Smooth muscle cell (in vitro differentiated cells): Measurements from ENCODE around the gene SHKBP1. TPM values are rescaled to one million over a fixed set of nuclear protein-coding genes. Genes with fewer than 3 reads are reported as not detected.

Source experiments
- DNase-seq: peaks from one replicate; lab custom pipeline; 2025; ENCODE audit not compliant: unreplicated experiment; lab: John Stamatoyannopoulos, UW
- H2AFZ ChIP-seq: fragments of 200-600 bp; sonication (generic); 2 replicates; pipeline ENCODE4 v1.6.0; 2016; ENCODE audit warnings: antibody characterized with exemption, low read depth, mild to moderate bottlenecking
- H3F3A ChIP-seq: fragments of 200-600 bp; sonication (generic); 2 replicates; pipeline ENCODE4 v1.6.0; 2017; ENCODE audit warnings: antibody characterized with exemption, low read depth
- H3K27ac ChIP-seq: fragments of 200-600 bp; sonication (generic); 2 replicates; pipeline ENCODE4 v1.5.1; 2016; ENCODE audit warnings: low read depth, mild to moderate bottlenecking
- H3K27me3 ChIP-seq: fragments of 200-600 bp; sonication (generic); 2 replicates; pipeline ENCODE4 v1.6.1; 2016; ENCODE audit warnings: low read depth, mild to moderate bottlenecking
- H3K36me3 ChIP-seq: fragments of 200-600 bp; sonication (generic); 2 replicates; pipeline ENCODE4 v1.5.1; 2016; ENCODE audit warnings: low read depth
- H3K4me1 ChIP-seq: fragments of 200-600 bp; sonication (generic); 2 replicates; pipeline ENCODE4 v1.5.1; 2016; ENCODE audit warnings: low read depth
- H3K4me2 ChIP-seq: fragments of 200-600 bp; sonication (generic); 2 replicates; pipeline ENCODE4 v1.6.0; 2016; ENCODE audit warnings: mild to moderate bottlenecking
- H3K4me3 ChIP-seq: fragments of 200-600 bp; sonication (generic); 2 replicates; pipeline ENCODE4 v1.5.1; 2016; ENCODE audit warnings: mild to moderate bottlenecking
- H3K79me2 ChIP-seq: fragments of 200-600 bp; sonication (generic); 2 replicates; pipeline ENCODE4 v1.6.0; 2016; ENCODE audit warnings: low read depth, mild to moderate bottlenecking
- H3K9ac ChIP-seq: fragments of 200-600 bp; sonication (generic); 2 replicates; pipeline ENCODE4 v1.6.0; 2016; ENCODE audit warnings: low read depth
- H3K9me3 ChIP-seq: fragments of 200-600 bp; sonication (generic); replicated peaks from 2 replicates; pipeline ENCODE4 v1.5.1; 2016; ENCODE audit warnings: low read depth
- H4K20me1 ChIP-seq: fragments of 200-600 bp; sonication (generic); 2 replicates; pipeline ENCODE4 v1.6.0; 2016; ENCODE audit warnings: low read depth
- WGBS: methylation state at CpG from one replicate; pipeline ENCODE4 v1.1.7; 2016; ENCODE audit warnings: low lambda C conversion rate; 5-methylcytosine and 5-hydroxymethylcytosine counted together
- polyA plus RNA-seq: library from polyadenylated mRNA; unstranded; fragments of >200 nt; fragmentation: Nextera tagmentation; extraction: Ambion mirVana; gene quantifications from 2 replicates; pipeline ENCODE4 v1.2.1, GENCODE V29; 2016
- total RNA-seq: library from RNA; depleted of rRNA; stranded (reverse); fragments of >200 nt; gene quantifications from 2 replicates; pipeline ENCODE4 v1.2.3, GENCODE V29; 2014
- TF ChIP-seq, protein P1 (sequence below): fragments of 200-600 bp; sonication (generic); IDR thresholded peaks from 2 replicates; pipeline ENCODE4 v1.5.1; 2017; ENCODE audit warnings: borderline replicate concordance, mild to moderate bottlenecking, antibody characterized with exemption; ENCODE audit not compliant: insufficient read depth, poor library complexity, severe bottlenecking

Gene SHKBP1
- total and polyA plus RNA-seq, 2 experiments from 2014 or later, result 40.9 to 90.8 TPM

DNA sequence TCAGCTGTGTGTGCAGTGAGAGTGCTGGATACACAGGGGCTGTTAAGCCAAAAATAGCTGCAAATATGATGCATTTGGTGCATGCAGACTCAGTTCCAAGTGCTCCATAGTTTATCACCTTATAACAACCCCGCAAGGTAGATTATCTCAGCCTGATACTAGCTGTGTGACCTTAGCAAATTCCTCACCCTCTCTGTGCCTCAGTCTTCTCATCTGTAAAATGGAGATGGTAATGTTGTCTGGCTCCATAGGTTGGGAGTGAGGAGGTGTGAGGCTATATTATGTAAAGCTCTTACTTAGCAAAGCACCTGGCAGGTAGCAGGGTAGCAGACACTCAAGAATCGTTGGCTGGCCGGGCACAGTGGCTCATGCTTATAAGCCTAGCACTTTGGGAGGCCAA lies 23.8 kb upstream of the SHKBP1 start:
- H3K36me3 ChIP-seq, result no peaks in the 10 kb centered on the region
- H3K4me2 ChIP-seq, result no peak overlapping the region
- H3K4me1 ChIP-seq, result no peaks in the 10 kb centered on the region
- no peak for DNase-seq
- no peaks in the 10 kb centered on the region for H3F3A ChIP-seq
- WGBS, result 91% methylated on average over 3 of the region's 3 CpGs
- H3K27me3 ChIP-seq, result peaks cover 57% of the 10 kb centered on the region
- H2AFZ ChIP-seq, result no peak overlapping the region
- H3K27ac ChIP-seq, result no peak overlapping the region
- no peaks in the 10 kb centered on the region for H4K20me1 ChIP-seq
- H3K79me2 ChIP-seq, result no peaks in the 10 kb centered on the region
- H3K9ac ChIP-seq, result no peak overlapping the region
- H3K4me3 ChIP-seq, result no peak overlapping the region
- H3K9me3 ChIP-seq, result no peaks in the 10 kb centered on the region
- TF ChIP-seq, protein P1, sequence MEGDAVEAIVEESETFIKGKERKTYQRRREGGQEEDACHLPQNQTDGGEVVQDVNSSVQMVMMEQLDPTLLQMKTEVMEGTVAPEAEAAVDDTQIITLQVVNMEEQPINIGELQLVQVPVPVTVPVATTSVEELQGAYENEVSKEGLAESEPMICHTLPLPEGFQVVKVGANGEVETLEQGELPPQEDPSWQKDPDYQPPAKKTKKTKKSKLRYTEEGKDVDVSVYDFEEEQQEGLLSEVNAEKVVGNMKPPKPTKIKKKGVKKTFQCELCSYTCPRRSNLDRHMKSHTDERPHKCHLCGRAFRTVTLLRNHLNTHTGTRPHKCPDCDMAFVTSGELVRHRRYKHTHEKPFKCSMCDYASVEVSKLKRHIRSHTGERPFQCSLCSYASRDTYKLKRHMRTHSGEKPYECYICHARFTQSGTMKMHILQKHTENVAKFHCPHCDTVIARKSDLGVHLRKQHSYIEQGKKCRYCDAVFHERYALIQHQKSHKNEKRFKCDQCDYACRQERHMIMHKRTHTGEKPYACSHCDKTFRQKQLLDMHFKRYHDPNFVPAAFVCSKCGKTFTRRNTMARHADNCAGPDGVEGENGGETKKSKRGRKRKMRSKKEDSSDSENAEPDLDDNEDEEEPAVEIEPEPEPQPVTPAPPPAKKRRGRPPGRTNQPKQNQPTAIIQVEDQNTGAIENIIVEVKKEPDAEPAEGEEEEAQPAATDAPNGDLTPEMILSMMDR, result no peak

DNA sequence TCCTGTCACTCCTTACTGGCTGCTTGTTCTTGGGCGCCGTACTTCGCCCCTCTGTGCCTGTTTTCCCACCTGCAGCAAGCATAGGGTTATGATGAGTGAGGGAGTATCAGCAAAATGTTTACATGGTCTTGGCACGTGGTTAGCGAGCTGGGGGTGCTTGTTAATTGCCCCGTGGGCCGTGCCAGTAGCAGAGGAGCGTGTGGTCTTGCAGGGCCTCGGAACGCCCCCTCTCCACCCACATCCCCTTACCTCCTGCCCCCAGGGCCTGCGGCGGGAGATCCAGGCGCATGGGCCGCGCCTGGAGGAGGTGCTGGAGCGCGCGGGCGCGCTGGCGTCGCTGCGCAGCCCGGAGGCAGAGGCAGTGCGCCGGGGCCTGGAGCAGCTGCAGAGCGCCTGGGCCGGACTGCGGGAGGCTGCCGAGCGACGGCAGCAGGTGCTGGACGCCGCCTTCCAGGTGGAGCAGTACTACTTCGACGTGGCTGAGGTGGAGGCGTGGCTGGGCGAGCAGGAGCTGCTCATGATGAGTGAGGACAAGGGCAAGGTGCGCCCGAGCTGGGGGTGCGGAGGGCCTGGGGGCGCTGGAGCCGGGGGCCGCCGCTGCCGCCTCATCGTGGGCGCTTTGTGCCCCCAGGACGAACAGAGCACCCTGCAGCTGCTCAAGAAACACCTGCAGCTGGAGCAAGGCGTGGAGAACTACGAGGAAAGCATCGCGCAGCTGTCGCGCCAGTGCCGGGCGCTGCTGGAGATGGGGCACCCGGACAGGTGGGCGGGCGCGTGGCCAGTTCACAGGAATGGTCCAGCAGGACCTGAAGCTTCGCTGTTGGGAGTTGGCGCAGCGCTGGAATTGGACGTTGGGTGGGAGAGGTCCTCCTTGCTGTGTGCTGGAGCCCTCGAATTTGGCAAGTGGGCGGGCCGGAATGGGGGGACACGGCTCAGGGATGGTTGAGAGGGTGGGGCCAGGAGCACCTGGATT lies 22.5 kb upstream of the SHKBP1 start:
- no peak for DNase-seq
- TF ChIP-seq, protein P1, result no peak
- H2AFZ ChIP-seq, result no peak overlapping the region
- H3F3A ChIP-seq, result no peaks in the 10 kb centered on the region
- H3K4me3 ChIP-seq, result no peak overlapping the region
- no peaks in the 10 kb centered on the region for H3K36me3 ChIP-seq
- no peak overlapping the region for H3K4me2 ChIP-seq
- no peak overlapping the region for H3K9ac ChIP-seq
- peaks cover 51% of the 10 kb centered on the region for H3K27me3 ChIP-seq
- H4K20me1 ChIP-seq, result no peaks in the 10 kb centered on the region
- H3K4me1 ChIP-seq, result no peaks in the 10 kb centered on the region
- no peaks in the 10 kb centered on the region for H3K9me3 ChIP-seq
- WGBS, result 42% methylated on average over 32 of the region's 69 CpGs
- H3K79me2 ChIP-seq, result no peaks in the 10 kb centered on the region
- H3K27ac ChIP-seq, result no peak overlapping the region

DNA sequence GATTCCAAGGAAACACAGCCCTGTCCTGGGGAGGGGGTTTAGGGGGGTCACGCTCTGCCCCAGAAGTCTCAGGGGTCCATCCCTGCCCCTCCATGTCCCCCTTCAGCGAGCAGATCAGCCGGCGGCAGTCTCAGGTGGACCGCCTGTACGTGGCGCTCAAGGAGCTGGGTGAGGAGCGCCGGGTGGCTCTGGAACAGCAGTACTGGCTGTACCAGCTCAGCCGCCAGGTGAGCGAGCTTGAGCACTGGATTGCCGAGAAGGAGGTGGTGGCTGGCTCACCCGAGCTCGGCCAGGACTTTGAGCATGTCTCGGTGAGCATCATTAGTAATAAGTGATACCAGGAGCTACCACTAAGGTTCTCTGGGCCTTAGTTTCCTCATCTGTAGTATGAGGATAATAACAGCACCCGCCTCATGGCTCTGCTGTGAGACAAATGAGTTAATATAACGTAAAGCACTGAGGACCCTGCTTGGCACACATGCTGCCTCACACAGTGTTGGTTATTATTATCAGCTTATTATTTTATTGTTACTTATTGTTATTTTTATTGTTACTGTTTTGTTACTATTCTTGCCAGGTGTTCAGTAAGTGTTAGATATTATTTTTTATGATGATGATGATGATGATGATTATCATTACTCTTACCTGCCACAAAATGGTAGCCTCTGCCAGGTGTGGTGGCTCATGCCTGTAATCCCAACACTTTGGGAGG lies 20.5 kb upstream of the SHKBP1 start:
- no peaks in the 10 kb centered on the region for H3F3A ChIP-seq
- H4K20me1 ChIP-seq, result no peaks in the 10 kb centered on the region
- no peaks in the 10 kb centered on the region for H3K79me2 ChIP-seq
- no peak overlapping the region for H3K27ac ChIP-seq
- WGBS, result 82% methylated on average over 17 of the region's 17 CpGs
- peaks cover 52% of the 10 kb centered on the region for H3K27me3 ChIP-seq
- H2AFZ ChIP-seq, result no peak overlapping the region
- no peaks in the 10 kb centered on the region for H3K4me1 ChIP-seq
- H3K36me3 ChIP-seq, result no peaks in the 10 kb centered on the region
- H3K9me3 ChIP-seq, result no peaks in the 10 kb centered on the region
- no peak overlapping the region for H3K9ac ChIP-seq
- DNase-seq, result no peak
- H3K4me2 ChIP-seq, result no peak overlapping the region
- H3K4me3 ChIP-seq, result no peak overlapping the region
- TF ChIP-seq, protein P1, result no peak
